Lower leg skin (tissue), 3 donors: ENCODE measurements around the gene CAPN9.

ENCODE experiments used
- POLR2A ChIP-seq, 2 donors: fragments of 450-650 bp; IDR thresholded peaks; one replicate each; pipeline ENCODE4 v1.6.1; 2016 to 2017; ENCODE audit warnings: antibody characterized with exemption in 2 of 2, mild to moderate bottlenecking in 1 of 2, moderate library complexity in 1 of 2
- TF ChIP-seq, protein P1 (sequence below), 3 donors: fragments of 450-650 bp; IDR thresholded peaks; one replicate each; pipeline ENCODE4 v1.5.1; 2016; ENCODE audit warnings: antibody characterized with exemption in 3 of 3, mild to moderate bottlenecking in 3 of 3, moderate library complexity in 2 of 3

DNA sequence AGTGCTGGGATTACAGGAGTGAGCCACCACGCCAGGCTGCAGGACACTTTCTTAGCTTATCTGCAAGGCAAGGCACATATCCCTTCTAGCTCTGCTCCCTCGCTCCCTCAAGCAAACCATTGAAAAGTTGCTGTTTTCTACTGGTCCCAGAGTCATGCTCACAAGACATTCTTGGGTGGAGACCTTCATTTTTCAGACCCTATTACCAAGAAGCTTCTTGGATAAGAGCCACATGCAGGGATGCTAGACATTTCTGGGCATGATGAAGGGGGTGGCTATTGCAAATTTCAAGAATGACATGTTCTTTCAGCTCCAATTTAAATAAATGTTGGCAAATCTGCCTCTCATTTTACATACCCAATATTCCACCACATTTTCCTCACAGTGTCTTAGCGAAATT, 33.9 kb downstream of the CAPN9 start:
- no peak for TF ChIP-seq POLR2A (IDR thresholded peaks at IDR 0.05)
- TF ChIP-seq, protein P1, sequence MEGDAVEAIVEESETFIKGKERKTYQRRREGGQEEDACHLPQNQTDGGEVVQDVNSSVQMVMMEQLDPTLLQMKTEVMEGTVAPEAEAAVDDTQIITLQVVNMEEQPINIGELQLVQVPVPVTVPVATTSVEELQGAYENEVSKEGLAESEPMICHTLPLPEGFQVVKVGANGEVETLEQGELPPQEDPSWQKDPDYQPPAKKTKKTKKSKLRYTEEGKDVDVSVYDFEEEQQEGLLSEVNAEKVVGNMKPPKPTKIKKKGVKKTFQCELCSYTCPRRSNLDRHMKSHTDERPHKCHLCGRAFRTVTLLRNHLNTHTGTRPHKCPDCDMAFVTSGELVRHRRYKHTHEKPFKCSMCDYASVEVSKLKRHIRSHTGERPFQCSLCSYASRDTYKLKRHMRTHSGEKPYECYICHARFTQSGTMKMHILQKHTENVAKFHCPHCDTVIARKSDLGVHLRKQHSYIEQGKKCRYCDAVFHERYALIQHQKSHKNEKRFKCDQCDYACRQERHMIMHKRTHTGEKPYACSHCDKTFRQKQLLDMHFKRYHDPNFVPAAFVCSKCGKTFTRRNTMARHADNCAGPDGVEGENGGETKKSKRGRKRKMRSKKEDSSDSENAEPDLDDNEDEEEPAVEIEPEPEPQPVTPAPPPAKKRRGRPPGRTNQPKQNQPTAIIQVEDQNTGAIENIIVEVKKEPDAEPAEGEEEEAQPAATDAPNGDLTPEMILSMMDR (IDR thresholded peaks at IDR 0.05) = no peak
